Measurements from ENCODE around the gene ABCF1. TPM values are rescaled to one million over a fixed set of nuclear protein-coding genes. Genes with fewer than 3 reads are reported as not detected.

ABCF1 gene
- total RNA-seq, 1 experiment from 2014 or later: 94.9 TPM

DNA sequence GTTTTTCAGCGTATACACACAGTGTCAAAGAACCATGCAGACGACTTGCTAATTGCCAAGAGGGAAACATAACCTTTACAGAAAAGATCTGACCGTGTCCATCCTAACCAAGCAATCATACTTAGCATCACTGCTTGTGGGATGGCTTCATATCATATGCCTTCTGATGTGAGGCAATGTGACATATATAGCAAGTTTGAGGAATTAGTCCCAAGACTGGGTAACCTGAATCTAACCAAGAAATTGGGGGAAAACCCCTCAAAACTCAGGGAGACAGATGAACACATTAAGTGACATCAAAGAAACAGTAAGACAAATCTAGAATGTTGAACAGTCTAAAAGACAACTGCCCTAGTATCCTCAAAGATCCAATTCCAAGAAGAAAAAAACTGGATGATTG, 33.3 kb upstream of the ABCF1 start:
- no peaks in the 10 kb centered on the region for H3K27me3 ChIP-seq (ENCODE audit: control insufficient read depth, insufficient read depth, low read length)
- H3K9me3 ChIP-seq (ENCODE audit: control insufficient read depth, insufficient read depth, low read depth, low read length): no peaks in the 10 kb centered on the region
- POLR2A ChIA-PET: no interaction called here
- ATAC-seq: no peak
- BruUV-seq (replicated peaks): no TSS peak
- intact Hi-C loops (cut with micrococcal nuclease; ENCODE audit: unreplicated experiment) (no loop called here), in situ Hi-C loops (cut with HindIII; ENCODE audit: low pct_unique_long_range_greater_than_20kb, low sequenced_read_pairs) (no loop called here)
- H3K27ac ChIP-seq (ENCODE audit: low read length): no peak overlapping the region
- CTCF ChIA-PET: no interaction called here
- H3K4me3 ChIP-seq (ENCODE audit: low read depth in 2 of 2, low read length in 2 of 2): no peak overlapping the region
- H3K4me1 ChIP-seq (ENCODE audit: control insufficient read depth, insufficient read depth, low read length): no peaks in the 10 kb centered on the region; the same call in 1 of the 2 replicates
- no peak for DNase-seq (ENCODE audit: low read depth, low spot score)
- H3K36me3 ChIP-seq (ENCODE audit: control insufficient read depth, insufficient read depth, low read length): no peaks in the 10 kb centered on the region
- TF ChIP-seq, protein P1, sequence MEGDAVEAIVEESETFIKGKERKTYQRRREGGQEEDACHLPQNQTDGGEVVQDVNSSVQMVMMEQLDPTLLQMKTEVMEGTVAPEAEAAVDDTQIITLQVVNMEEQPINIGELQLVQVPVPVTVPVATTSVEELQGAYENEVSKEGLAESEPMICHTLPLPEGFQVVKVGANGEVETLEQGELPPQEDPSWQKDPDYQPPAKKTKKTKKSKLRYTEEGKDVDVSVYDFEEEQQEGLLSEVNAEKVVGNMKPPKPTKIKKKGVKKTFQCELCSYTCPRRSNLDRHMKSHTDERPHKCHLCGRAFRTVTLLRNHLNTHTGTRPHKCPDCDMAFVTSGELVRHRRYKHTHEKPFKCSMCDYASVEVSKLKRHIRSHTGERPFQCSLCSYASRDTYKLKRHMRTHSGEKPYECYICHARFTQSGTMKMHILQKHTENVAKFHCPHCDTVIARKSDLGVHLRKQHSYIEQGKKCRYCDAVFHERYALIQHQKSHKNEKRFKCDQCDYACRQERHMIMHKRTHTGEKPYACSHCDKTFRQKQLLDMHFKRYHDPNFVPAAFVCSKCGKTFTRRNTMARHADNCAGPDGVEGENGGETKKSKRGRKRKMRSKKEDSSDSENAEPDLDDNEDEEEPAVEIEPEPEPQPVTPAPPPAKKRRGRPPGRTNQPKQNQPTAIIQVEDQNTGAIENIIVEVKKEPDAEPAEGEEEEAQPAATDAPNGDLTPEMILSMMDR (IDR thresholded peaks at IDR 0.05): no peak
- no peak for TF ChIP-seq SIN3A (IDR thresholded peaks at IDR 0.05; ENCODE audit: borderline replicate concordance, insufficient read depth, low read depth, low read length)
- TF ChIP-seq, protein P2, sequence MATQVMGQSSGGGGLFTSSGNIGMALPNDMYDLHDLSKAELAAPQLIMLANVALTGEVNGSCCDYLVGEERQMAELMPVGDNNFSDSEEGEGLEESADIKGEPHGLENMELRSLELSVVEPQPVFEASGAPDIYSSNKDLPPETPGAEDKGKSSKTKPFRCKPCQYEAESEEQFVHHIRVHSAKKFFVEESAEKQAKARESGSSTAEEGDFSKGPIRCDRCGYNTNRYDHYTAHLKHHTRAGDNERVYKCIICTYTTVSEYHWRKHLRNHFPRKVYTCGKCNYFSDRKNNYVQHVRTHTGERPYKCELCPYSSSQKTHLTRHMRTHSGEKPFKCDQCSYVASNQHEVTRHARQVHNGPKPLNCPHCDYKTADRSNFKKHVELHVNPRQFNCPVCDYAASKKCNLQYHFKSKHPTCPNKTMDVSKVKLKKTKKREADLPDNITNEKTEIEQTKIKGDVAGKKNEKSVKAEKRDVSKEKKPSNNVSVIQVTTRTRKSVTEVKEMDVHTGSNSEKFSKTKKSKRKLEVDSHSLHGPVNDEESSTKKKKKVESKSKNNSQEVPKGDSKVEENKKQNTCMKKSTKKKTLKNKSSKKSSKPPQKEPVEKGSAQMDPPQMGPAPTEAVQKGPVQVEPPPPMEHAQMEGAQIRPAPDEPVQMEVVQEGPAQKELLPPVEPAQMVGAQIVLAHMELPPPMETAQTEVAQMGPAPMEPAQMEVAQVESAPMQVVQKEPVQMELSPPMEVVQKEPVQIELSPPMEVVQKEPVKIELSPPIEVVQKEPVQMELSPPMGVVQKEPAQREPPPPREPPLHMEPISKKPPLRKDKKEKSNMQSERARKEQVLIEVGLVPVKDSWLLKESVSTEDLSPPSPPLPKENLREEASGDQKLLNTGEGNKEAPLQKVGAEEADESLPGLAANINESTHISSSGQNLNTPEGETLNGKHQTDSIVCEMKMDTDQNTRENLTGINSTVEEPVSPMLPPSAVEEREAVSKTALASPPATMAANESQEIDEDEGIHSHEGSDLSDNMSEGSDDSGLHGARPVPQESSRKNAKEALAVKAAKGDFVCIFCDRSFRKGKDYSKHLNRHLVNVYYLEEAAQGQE (IDR thresholded peaks at IDR 0.05; ENCODE audit: insufficient read depth in 1 of 2, low read depth in 2 of 2, low read length in 1 of 2): no peak
- no peak for TF ChIP-seq POLR2AphosphoS5 (IDR thresholded peaks at IDR 0.05; ENCODE audit: low read depth, low read length)
- no peak for TF ChIP-seq TCF7L2 (IDR thresholded peaks at IDR 0.05; ENCODE audit: low read depth, low read length)

DNA sequence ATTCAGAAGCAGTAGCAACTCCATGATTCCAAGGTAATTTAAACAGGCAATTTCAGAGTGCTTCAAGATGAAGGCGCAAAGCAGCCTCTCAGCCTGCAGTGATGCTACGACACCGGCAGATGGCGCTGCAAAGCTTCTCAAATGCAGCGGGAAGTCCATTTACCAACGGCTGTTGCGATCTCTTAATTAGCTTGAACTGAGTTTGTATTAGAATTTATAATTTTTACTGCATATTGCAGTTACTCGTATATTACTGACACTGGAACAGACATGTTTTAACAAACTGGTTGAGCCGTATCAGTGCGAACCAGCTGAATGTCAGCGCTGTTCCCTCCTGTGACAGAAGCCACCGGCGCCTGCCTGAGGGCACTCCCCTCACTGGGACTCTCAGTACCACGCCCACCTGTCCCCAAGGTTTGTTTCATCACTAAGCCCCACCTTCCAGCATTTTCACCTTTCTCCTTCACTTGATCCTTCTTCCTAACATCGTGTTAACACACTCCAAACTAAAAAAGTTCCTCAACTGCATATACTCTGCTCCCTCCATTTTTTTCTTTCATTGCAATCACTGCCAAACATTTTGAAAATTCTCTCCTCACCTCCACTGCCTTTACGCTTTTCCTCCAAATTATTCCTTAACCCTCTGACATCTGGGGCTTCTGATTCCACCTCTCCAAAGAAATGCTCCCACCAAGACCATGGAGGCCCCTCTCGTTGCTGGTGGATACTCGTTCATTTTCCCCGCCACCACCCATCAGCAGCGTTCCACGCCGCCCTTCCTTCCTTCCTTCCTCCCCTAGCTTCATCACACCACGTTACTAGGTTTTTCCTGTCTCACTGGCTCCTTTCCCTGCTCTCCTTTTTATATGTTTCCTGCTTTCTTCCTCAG, 29.5 kb upstream of the ABCF1 start:
- no peaks in the 10 kb centered on the region for H3K27me3 ChIP-seq (ENCODE audit: control insufficient read depth, insufficient read depth, low read length)
- H3K4me1 ChIP-seq (ENCODE audit: control insufficient read depth, insufficient read depth, low read length): no peaks in the 10 kb centered on the region; the same call in 1 of the 2 replicates
- ATAC-seq: peak; percentile 90
- peak; percentile 74 for DNase-seq (ENCODE audit: low read depth, low spot score)
- in situ Hi-C loops (cut with HindIII; ENCODE audit: low pct_unique_long_range_greater_than_20kb, low sequenced_read_pairs): loop anchor here (5.0 kb wide), 1 partner anchor 39 kb away; no protein-coding TSS in a partner anchor
- BruUV-seq (replicated peaks): no TSS peak
- ChIA-PET POLR2A (interaction anchor here (0.6 kb wide), 1 partner anchor 32 kb away, joined by 6 read pairs; no protein-coding TSS in a partner anchor), CTCF (interaction anchor here (0.6 to 1.7 kb wide), 5 partner anchors 12 to 158 kb away, joined by 3 to 16 read pairs (median 8); no protein-coding TSS in a partner anchor)
- H3K9me3 ChIP-seq (ENCODE audit: control insufficient read depth, insufficient read depth, low read depth, low read length): no peaks in the 10 kb centered on the region
- no peaks in the 10 kb centered on the region for H3K36me3 ChIP-seq (ENCODE audit: control insufficient read depth, insufficient read depth, low read length)
- H3K27ac ChIP-seq (ENCODE audit: low read length): no peak overlapping the region
- H3K4me3 ChIP-seq (ENCODE audit: low read depth in 2 of 2, low read length in 2 of 2): peak overlapping the region; percentile 25 to 49
- TF ChIP-seq POLR2AphosphoS5 (IDR thresholded peaks at IDR 0.05; ENCODE audit: low read depth, low read length) (0 out of 2 replicates have a peak, but pooled peaks have one; percentile 42), TCF7L2 (IDR thresholded peaks at IDR 0.05; ENCODE audit: low read depth, low read length) (no peak)
- TF ChIP-seq, protein P1 (IDR thresholded peaks at IDR 0.05): peak; percentile 98
- intact Hi-C loops (cut with micrococcal nuclease; ENCODE audit: unreplicated experiment): no loop called here
